Fibroblast of skin of abdomen (primary cell): Measurements from ENCODE around the gene ST6GALNAC1. TPM values are rescaled to one million over a fixed set of nuclear protein-coding genes. Genes with fewer than 3 reads are reported as not detected.

Source experiments
- DNase-seq: peaks from one replicate; pipeline ENCODE4 v3.0.0-alpha.2; 2013
- polyA plus RNA-seq, 2 experiments: library from polyadenylated mRNA; unstranded; fragments of 120-200 nt; gene quantifications; one replicate each; pipeline ENCODE4 v1.2.1, GENCODE V29; 2013; ENCODE audit not compliant: insufficient read length in 2 of 2

ST6GALNAC1 gene
- not detected for polyA plus RNA-seq (2013, experiment 1 of 2; ENCODE audit: insufficient read length)
- not detected for polyA plus RNA-seq (2013, experiment 2 of 2; ENCODE audit: insufficient read length)

GRCh38 chr17:76643553-76644148, at the start of gene ST6GALNAC1:
ST6GALNAC1 (minus strand) TSS chr17:76643757; CDS start chr17:76643638, 119 bp downstream.
- no peak for DNase-seq

DNA sequence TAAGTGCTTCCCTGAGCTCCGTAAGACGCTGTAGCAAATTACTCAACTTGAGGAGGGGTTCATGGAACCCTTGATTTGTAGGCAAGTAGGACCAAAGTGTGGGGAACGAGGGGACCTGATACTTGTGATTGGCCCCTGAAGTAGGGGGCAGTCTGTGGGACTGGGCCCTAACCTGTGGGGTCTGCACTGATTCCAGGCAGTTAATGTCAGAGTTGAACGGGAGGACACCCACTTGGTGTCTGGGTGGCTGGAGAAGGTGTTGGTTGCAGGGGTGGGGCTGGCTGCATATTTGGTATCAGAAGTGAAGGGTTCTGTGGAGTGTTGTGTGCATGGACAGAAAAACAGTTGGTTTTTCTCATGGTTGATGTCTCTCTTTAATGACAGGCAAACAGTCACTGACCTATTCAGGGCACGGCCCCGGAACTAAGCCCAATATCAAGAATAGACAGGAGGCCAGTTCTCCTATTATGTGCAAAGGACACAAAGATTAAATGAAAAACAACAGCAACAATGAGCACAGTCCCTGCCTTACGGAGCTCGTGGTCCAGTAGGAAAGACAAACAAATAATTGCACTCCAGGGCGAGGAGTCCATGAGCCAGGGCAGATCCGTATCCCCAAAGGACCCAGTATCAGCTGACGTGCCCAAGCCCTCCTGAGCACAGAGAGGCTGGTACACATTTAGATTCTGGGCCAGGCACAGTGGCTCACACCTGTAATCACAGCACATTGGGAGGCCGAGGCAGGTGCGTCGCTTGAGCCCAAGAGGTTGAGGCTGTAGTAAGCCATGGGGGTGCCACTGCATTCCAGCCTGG, 48.0 kb upstream of the ST6GALNAC1 start:
- no peak for DNase-seq

DNA sequence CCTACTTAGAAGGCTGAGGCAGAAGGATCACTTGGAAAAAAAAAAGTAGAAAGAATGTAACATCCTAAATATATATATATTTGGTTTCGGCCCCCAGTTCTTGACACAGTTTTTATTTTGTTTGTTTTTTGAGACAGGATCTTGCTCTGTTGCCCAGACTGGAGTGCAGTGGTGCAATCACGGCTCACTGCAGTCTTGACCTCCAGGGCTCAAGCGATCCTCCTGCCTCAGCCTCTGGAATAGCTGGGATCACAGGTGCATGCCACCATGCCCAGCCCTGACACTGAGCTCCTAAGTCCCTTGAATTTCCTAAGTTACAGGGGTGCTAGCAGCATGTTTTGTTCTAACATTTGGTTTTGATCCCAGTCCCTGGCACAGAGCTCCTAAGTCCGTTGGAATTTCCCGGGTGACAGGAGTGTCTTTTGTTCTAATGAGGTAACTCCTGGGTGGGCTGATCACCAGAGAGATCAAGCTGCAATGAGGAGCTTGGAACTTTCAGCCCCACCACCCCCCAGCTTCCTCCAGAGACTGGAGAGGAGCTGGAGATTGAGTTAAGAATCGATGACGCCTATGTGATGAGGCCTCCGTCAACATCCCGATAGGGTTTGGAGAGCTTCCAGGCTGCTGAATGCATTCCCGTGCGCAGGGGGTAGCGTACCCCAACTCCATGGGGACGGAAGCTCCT, 47.2 kb upstream of the ST6GALNAC1 start:
- no peak for DNase-seq

- DNase-seq, result no peak
Measured at GRCh38 chr17:76689859-76690258, 46.3 kb upstream of the ST6GALNAC1 start.

- DNase-seq, result no peak
Measured at GRCh38 chr17:76688165-76688622, 44.6 kb upstream of the ST6GALNAC1 start.

- DNase-seq, result no peak
Measured at GRCh38 chr17:76687298-76688164, 44.0 kb upstream of the ST6GALNAC1 start.

- no peak for DNase-seq
Measured at GRCh38 chr17:76686538-76687297, 43.2 kb upstream of the ST6GALNAC1 start.

- DNase-seq, result no peak
Measured at GRCh38 chr17:76685846-76686245, 42.3 kb upstream of the ST6GALNAC1 start.

DNA sequence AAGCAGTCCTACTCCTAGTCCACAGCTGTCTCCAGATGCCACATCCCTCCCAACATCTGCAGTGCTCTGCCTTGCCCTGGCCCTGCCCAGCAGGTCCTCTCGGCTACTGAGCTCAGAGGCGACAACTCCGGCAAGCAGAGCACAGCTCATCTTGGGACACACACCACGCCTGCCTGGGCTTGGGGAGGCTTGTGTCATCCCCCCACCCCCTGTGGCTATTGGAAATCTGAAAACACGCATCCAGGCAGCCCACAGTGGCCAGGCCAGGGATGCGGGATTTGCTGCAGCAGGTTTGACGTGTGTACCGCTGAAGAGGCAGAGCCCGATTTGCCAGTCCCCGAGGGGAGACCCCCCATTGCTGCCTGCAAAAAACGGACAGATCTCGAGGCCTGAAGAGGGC, 41.8 kb upstream of the ST6GALNAC1 start:
- DNase-seq, result no peak

- no peak for DNase-seq
Measured at GRCh38 chr17:76684756-76685155, 41.2 kb upstream of the ST6GALNAC1 start.

DNA sequence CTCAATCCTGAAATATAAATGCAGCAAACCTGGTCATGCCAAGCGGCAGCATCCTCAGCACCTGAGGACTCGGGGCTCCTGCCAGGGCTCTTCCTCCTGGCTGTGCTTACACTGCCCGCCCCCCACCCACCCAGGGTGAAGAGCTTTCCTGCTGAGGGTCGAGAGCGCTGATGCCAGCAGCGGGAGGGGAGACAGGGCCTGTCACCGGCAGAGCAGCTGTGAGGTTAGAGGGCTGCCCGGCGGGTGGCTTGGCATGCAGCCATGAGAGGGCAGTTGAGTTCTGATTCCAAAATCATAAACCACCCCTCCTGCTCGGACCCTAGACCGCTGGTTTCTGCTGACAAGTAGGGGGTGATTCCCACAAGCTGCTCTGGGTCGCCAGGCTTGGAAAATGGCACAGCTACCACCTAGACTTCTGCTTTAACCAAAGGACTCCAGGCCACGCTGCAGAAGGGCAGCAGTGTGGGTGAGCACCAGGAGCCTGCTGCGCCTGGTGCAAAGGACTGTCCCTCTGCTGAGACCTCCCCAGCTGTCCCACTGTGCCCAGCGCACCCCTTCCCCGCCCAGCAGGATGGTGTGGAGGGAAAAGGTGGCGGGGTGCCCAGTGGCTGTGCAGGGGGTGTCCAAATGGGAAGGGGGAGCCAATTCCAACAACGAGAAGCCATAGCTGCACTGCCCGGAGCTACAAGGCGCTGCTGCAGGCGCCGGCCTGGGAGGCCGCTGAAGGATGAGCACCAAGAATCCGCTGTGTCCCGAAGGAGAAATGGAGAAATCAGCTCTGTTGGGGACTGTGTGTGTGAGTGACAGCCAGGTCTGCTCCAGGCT, 40.6 kb upstream of the ST6GALNAC1 start:
- DNase-seq, result no peak

GRCh38 chr17:76683011-76683755, 39.6 kb upstream of the ST6GALNAC1 start:
- DNase-seq, result no peak

DNA sequence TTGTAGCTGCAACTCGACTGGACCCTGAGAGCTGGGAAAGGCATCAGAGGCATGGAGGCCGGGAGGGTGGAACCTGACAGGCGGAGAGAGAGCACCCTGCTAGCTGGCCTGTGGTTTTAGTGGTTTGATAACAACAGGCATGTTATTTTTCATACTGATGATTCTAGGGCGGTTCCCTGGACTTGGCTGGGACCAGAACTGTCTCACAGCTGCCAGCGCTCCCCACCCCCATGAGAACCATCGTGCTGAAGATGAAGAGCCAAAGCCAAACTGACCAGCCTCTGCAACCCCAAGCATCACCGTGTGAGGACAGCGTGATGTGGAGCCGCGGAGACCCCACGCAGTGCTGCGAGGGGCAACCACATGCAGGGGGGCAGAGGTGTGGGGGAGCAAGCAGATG, 38.7 kb upstream of the ST6GALNAC1 start:
- DNase-seq, result peak; percentile 35

GRCh38 chr17:76681222-76682137, 37.9 kb upstream of the ST6GALNAC1 start:
- peak; percentile 58 for DNase-seq

DNA sequence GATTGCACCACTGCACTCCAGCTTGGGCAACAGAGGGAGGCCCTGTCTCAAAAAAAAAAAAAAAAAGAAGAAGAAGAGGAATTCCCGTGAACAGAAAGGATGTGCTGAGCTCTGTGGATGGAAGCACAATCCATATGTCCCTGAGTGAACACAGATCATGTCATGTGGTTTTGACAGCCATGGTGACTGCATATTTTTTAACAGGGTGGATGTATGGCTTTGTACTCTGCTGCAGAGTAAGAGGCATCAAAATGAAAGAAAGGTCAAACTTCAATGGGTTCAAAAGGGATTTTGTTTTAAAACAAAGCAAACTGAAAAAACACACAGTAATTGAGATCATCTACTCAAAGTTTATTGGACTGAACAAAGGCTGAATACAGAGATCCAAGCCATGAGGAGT, 35.7 kb upstream of the ST6GALNAC1 start:
- no peak for DNase-seq

- no peak for DNase-seq
Measured at GRCh38 chr17:76678330-76678729, 34.8 kb upstream of the ST6GALNAC1 start.

GRCh38 chr17:76677406-76677805, 33.8 kb upstream of the ST6GALNAC1 start:
- DNase-seq, result no peak

GRCh38 chr17:76676629-76677028, 33.1 kb upstream of the ST6GALNAC1 start:
- no peak for DNase-seq

DNA sequence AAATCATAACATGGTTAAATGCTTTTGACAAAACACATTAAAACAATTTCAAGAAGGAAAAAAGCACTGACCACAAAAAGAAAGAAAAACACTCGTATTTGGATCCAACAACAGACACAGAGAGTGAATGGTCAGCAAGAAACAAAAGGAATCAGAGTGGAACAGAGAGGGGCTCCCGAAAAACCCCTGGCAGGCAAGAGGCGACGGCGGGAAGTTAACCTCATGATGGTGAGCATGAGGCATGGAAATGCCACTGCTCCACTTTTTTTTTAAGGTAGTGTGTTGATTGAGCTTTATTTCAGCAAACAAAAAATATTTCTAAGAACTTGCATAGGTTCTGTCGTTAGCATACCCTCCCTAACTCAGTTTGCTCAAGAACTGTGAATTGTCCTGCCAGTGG, 32.1 kb upstream of the ST6GALNAC1 start:
- DNase-seq, result no peak
